Stimulated activated naive CD4-positive, alpha-beta T cell (primary cell): ENCODE measurements around the gene CPEB1.

Experiments
- DNase-seq, 6 experiments: peaks; one replicate each; lab custom pipeline; 2025; lab: John Stamatoyannopoulos, UW

Gene CPEB1

GRCh38 chr15:82647045-82647834, at the start of gene CPEB1:
Gene CPEB1 (minus strand): TSS chr15:82647363. CDS start chr15:82628459, 18,904 bp downstream.
- DNase-seq: peak in 4 of 6 experiments; percentile 8 to 28 (median 16)

GRCh38 chr15:82692171-82692570, 45.0 kb upstream of the CPEB1 start:
- no peak for DNase-seq

GRCh38 chr15:82689147-82689546, 42.0 kb upstream of the CPEB1 start:
- no peak for DNase-seq

- no peak for DNase-seq
These were observed 41.5 kb upstream of the CPEB1 start for GRCh38 chr15:82688691-82689090.

GRCh38 chr15:82681371-82681770, 34.2 kb upstream of the CPEB1 start:
- no peak for DNase-seq

GRCh38 chr15:82680200-82681102, 33.3 kb upstream of the CPEB1 start:
- peak; percentile 71 to 86 (median 81) for DNase-seq

- DNase-seq: peak in 1 of 6 experiments; percentile 18
These were observed 32.5 kb upstream of the CPEB1 start for GRCh38 chr15:82679626-82680199.

- no peak for DNase-seq
These were observed 30.7 kb upstream of the CPEB1 start for GRCh38 chr15:82677720-82678323.

GRCh38 chr15:82674873-82675272, 27.7 kb upstream of the CPEB1 start:
- DNase-seq: no peak

- DNase-seq: no peak
These were observed 23.5 kb upstream of the CPEB1 start for GRCh38 chr15:82670699-82671098.

- no peak for DNase-seq
These were observed 19.4 kb upstream of the CPEB1 start for GRCh38 chr15:82666606-82667005.

GRCh38 chr15:82664021-82664420, 16.9 kb upstream of the CPEB1 start:
- DNase-seq: no peak

- DNase-seq: peak in 5 of 6 experiments; percentile 9 to 52 (median 22)
These were observed 16.0 kb upstream of the CPEB1 start for GRCh38 chr15:82663186-82663600.

- no peak for DNase-seq
These were observed 15.5 kb upstream of the CPEB1 start for GRCh38 chr15:82662641-82663040.

GRCh38 chr15:82660378-82660777, 13.2 kb upstream of the CPEB1 start:
- DNase-seq: no peak

GRCh38 chr15:82656641-82657266, 9.6 kb upstream of the CPEB1 start:
- no peak for DNase-seq

- DNase-seq: no peak
These were observed 8.4 kb upstream of the CPEB1 start for GRCh38 chr15:82655606-82656005.

- no peak for DNase-seq
These were observed 6.5 kb upstream of the CPEB1 start for GRCh38 chr15:82653483-82654168.

GRCh38 chr15:82651708-82652107, 4.5 kb upstream of the CPEB1 start:
- no peak for DNase-seq

- no peak for DNase-seq
These were observed 3.0 kb upstream of the CPEB1 start for GRCh38 chr15:82650046-82650670.
